GM13977 (cell line): ENCODE data around the gene FAAP100.

ENCODE experiments used
- DNase-seq: peaks from one replicate; pipeline ENCODE4 v3.0.0; 2012; ENCODE audit warnings: low spot score
- CTCF ChIP-seq: IDR thresholded peaks from 2 replicates; pipeline ENCODE4 v1.5.1; 2012; ENCODE audit warnings: mild to moderate bottlenecking, control low read depth; ENCODE audit not compliant: insufficient read depth; ENCODE audit errors: extremely low read depth, missing control alignments
- in situ Hi-C: fragments of 300-500 bp; cut with MboI; formaldehyde crosslinking; loops from one replicate; pipeline ENCODE4 v1.12.0; 2022; ENCODE audit warnings: low sequenced_read_pairs, low pct_unique_long_range_greater_than_20kb, mixed read lengths, inconsistent platforms; ENCODE audit not compliant: unreplicated experiment

The FAAP100 gene

GRCh38 chr17:81524039-81524864 is 27.9 kb downstream of the FAAP100 start:
- TF ChIP-seq CTCF, result no peak
- in situ Hi-C loops, result no loop called here
- no peak for DNase-seq

GRCh38 chr17:81523402-81524038 is 28.6 kb downstream of the FAAP100 start:
- in situ Hi-C loops, result no loop called here
- peak; percentile 15 for TF ChIP-seq CTCF
- no peak for DNase-seq

- in situ Hi-C loops, result no loop called here
- no peak for TF ChIP-seq CTCF
- DNase-seq, result no peak
These were observed 29.4 kb downstream of the FAAP100 start for GRCh38 chr17:81522491-81523401.

- no peak for TF ChIP-seq CTCF
- in situ Hi-C loops, result no loop called here
- no peak for DNase-seq
These were observed 31.9 kb downstream of the FAAP100 start for GRCh38 chr17:81520021-81520901.

GRCh38 chr17:81519284-81520020 is 32.7 kb downstream of the FAAP100 start:
- peak; percentile 66 for TF ChIP-seq CTCF
- in situ Hi-C loops, result no loop called here
- DNase-seq, result peak; percentile 84
